ENCODE results near the gene PCSK1. TPM values are rescaled to one million over a fixed set of nuclear protein-coding genes. Genes with fewer than 3 reads are reported as not detected.

Gene PCSK1
- total RNA-seq, 1 donor from 2014 or later, result 0.18 TPM

DNA sequence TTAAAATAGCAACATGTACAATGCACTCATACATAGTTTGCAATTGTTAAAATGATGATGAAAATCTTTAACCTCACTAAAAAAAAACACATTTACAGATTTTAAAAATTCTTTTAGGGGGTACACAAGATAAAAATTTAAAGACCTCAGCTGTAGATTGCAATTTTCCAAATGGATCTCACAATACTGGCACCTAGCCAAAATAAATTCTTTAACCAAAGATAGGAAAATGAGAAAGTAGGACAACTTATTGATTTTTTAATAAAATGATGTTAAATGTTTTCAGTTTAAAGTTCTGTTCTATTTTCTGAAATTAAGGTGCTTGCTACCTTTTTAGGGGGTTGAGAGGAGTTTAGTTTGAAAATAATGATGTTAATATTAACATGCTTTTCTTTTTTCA, 90.0 kb downstream of the PCSK1 start:
- Histone ChIP-seq H3K9me3 (no peaks in the 10 kb centered on the region), H3K27ac (no peak overlapping the region), H3K4me1 (peaks cover 17% of the 10 kb centered on the region), H3K4me3 (no peak overlapping the region), H3K36me3 (no peaks in the 10 kb centered on the region), H3K27me3 (ENCODE audit: low read depth) (no peaks in the 10 kb centered on the region)
- ATAC-seq (no peak), DNase-seq (no peak)
- intact Hi-C loops (cut with DNase I), result no loop called here
- TF ChIP-seq, protein P1, sequence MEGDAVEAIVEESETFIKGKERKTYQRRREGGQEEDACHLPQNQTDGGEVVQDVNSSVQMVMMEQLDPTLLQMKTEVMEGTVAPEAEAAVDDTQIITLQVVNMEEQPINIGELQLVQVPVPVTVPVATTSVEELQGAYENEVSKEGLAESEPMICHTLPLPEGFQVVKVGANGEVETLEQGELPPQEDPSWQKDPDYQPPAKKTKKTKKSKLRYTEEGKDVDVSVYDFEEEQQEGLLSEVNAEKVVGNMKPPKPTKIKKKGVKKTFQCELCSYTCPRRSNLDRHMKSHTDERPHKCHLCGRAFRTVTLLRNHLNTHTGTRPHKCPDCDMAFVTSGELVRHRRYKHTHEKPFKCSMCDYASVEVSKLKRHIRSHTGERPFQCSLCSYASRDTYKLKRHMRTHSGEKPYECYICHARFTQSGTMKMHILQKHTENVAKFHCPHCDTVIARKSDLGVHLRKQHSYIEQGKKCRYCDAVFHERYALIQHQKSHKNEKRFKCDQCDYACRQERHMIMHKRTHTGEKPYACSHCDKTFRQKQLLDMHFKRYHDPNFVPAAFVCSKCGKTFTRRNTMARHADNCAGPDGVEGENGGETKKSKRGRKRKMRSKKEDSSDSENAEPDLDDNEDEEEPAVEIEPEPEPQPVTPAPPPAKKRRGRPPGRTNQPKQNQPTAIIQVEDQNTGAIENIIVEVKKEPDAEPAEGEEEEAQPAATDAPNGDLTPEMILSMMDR (IDR thresholded peaks at IDR 0.05), result no peak

DNA sequence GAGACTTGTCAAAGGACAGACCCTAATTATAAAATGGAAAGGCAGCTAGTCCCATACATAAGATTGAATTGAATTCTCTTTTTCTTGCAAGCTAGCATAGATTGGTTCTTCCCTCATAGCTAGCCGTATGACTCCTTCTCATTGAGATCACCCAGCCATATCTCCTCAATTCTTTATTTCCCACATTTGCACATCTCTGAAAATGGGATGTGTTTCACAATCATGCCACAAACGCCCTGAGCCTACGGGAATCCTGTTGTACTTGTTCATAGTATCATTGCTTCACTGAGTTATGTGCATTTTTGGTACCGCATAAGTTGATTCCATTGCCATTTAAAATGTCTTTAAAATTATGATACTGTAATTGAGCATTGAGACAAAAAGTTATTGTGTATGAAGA, 90.5 kb downstream of the PCSK1 start:
- H3K4me3 ChIP-seq, result no peak overlapping the region
- ATAC-seq (no peak), DNase-seq (no peak)
- peaks cover 22% of the 10 kb centered on the region for H3K4me1 ChIP-seq
- intact Hi-C loops (cut with DNase I), result no loop called here
- no peaks in the 10 kb centered on the region for H3K36me3 ChIP-seq
- H3K9me3 ChIP-seq, result no peaks in the 10 kb centered on the region
- no peak overlapping the region for H3K27ac ChIP-seq
- TF ChIP-seq, protein P1 (IDR thresholded peaks at IDR 0.05), result no peak
- H3K27me3 ChIP-seq (ENCODE audit: low read depth), result no peaks in the 10 kb centered on the region

Other genes starting within 250 kb of the PCSK1 start
- gene CAST, start 229.1 kb upstream of the PCSK1 start, total RNA-seq, result 272 TPM

Data from lower lobe of right lung (tissue), 2 donors.